ENCODE results near the gene C1orf21. TPM values are rescaled to one million over a fixed set of nuclear protein-coding genes. Genes with fewer than 3 reads are reported as not detected.

C1orf21 gene
- total RNA-seq, 1 donor from 2014 or later, result 15.6 TPM

DNA sequence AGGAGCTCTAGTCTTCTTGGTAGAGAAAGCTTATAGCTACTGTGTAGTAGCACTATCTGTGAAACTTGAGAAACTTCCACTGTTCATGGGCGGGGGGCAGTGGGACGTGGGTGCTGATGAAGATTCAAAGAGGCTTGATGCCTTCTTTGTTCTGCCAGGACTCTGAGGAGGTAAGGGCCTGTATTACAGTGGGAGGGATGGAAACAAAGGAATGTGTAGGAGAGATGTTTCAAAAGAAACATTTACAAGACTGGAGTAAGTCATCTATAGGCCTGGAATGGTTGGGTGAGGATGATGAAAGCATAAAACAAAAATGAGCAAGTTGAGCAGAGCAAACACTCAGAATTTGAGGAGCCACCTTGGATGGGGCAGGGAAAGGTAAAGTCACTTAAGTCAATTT is 89.4 kb downstream of the C1orf21 start:
- Mint-ChIP-seq H3K27me3 (ENCODE audit: low read depth) (no peaks in the 10 kb centered on the region), H3K27ac (ENCODE audit: unreplicated experiment) (no peak overlapping the region), H3K9me3 (ENCODE audit: low read depth) (peaks cover 37% of the 10 kb centered on the region), H3K4me3 (ENCODE audit: unreplicated experiment) (no peak overlapping the region), H3K36me3 (ENCODE audit: low read depth) (peaks cover 19% of the 10 kb centered on the region), H3K4me1 (ENCODE audit: low read depth) (no peaks in the 10 kb centered on the region)
- TF ChIP-seq, protein P1, sequence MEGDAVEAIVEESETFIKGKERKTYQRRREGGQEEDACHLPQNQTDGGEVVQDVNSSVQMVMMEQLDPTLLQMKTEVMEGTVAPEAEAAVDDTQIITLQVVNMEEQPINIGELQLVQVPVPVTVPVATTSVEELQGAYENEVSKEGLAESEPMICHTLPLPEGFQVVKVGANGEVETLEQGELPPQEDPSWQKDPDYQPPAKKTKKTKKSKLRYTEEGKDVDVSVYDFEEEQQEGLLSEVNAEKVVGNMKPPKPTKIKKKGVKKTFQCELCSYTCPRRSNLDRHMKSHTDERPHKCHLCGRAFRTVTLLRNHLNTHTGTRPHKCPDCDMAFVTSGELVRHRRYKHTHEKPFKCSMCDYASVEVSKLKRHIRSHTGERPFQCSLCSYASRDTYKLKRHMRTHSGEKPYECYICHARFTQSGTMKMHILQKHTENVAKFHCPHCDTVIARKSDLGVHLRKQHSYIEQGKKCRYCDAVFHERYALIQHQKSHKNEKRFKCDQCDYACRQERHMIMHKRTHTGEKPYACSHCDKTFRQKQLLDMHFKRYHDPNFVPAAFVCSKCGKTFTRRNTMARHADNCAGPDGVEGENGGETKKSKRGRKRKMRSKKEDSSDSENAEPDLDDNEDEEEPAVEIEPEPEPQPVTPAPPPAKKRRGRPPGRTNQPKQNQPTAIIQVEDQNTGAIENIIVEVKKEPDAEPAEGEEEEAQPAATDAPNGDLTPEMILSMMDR (IDR thresholded peaks at IDR 0.05), result no peak
- DNase-seq (ENCODE audit: low spot score), result no peak

DNA sequence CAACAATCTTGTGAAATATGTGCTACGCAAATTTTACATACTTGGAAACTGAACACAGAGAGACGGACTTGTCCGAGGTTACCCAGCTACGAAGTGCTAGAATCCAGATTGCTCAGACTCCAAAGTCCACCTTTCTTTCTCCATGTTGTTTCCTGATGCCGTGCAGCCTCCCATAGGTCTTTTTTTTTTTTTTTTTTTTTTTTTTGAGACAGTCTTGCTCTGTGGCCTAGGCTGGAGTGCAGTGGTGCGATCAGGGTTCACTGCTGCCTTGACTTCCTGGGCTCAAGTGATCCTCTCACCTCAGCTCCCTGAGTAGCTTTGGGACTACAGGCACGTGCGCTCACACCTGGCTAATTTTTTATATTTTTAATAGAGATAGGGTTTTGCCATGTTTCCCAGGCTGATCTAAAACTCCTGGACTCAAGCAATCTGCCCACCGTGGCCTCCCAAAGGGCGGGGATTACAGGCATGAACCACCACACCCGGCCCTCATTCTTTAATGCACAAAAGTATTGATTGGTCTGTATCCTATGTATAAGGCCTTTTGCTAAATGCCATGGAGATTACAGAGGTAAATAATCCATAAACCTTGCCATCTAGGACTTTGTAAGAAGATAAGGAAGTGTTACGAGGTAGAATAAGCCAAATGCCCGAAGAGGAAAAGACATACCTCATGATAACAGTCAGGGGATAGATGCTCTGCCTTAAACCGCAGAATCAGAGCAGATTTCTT is 92.8 kb downstream of the C1orf21 start:
- H3K36me3 Mint-ChIP-seq (ENCODE audit: low read depth), result peaks cover 14% of the 10 kb centered on the region
- no peak for DNase-seq (ENCODE audit: low spot score)
- TF ChIP-seq, protein P1 (IDR thresholded peaks at IDR 0.05), result no peak
- no peak overlapping the region for H3K4me3 Mint-ChIP-seq (ENCODE audit: unreplicated experiment)
- no peak overlapping the region for H3K27ac Mint-ChIP-seq (ENCODE audit: unreplicated experiment)
- H3K27me3 Mint-ChIP-seq (ENCODE audit: low read depth), result no peaks in the 10 kb centered on the region
- peaks cover 18% of the 10 kb centered on the region for H3K9me3 Mint-ChIP-seq (ENCODE audit: low read depth)
- peaks cover 1% of the 10 kb centered on the region for H3K4me1 Mint-ChIP-seq (ENCODE audit: low read depth)

DNA sequence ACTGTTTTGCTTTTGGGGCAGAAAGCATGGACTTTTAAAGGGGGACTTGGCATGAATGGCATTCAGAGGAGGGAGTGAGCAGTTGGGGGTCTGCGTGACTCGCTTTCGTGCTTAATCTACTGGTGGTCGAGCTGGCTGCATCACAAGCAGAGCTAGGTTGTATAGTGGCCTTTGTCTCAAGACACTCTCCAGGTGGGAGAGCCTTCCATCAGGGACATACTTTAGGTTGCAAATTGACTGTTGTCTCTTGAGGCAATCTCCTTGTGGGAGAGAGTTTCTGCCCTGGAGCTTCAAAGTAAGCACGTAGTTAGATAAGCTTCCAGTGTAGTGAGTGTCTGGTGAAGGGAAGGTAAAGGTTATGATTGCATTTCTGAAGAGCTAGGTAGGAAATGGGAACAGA is 93.9 kb downstream of the C1orf21 start:
- H3K4me1 Mint-ChIP-seq (ENCODE audit: low read depth), result peaks cover 8% of the 10 kb centered on the region
- no peak overlapping the region for H3K4me3 Mint-ChIP-seq (ENCODE audit: unreplicated experiment)
- no peak for DNase-seq (ENCODE audit: low spot score)
- no peak overlapping the region for H3K27ac Mint-ChIP-seq (ENCODE audit: unreplicated experiment)
- peaks cover 6% of the 10 kb centered on the region for H3K36me3 Mint-ChIP-seq (ENCODE audit: low read depth)
- peaks cover 10% of the 10 kb centered on the region for H3K9me3 Mint-ChIP-seq (ENCODE audit: low read depth)
- TF ChIP-seq, protein P1 (IDR thresholded peaks at IDR 0.05), result no peak
- H3K27me3 Mint-ChIP-seq (ENCODE audit: low read depth), result no peaks in the 10 kb centered on the region

DNA sequence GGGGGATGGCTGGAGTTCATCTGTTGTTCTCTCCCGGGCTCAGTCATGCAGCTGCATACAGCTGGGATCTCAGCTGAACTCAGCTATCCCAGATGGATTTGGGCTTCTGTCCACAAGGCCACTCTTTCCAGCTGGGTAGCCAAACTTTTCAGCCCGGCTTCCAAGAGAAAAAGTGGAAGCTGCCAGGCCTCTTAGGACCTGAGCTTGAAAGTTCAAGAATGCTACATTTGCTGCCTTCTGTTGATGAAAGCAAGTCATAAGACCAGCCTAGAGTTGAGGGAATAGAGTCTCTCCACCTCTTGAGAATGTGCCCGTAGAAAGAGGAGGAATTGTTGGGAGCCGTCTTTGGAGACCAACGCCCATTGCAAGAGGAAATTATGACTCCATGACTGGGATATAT is 95.3 kb downstream of the C1orf21 start:
- Mint-ChIP-seq H3K4me1 (ENCODE audit: low read depth) (peaks cover 8% of the 10 kb centered on the region), H3K27me3 (ENCODE audit: low read depth) (no peaks in the 10 kb centered on the region), H3K9me3 (ENCODE audit: low read depth) (peaks cover 2% of the 10 kb centered on the region), H3K27ac (ENCODE audit: unreplicated experiment) (no peak overlapping the region), H3K36me3 (ENCODE audit: low read depth) (peaks cover 6% of the 10 kb centered on the region), H3K4me3 (ENCODE audit: unreplicated experiment) (no peak overlapping the region)
- TF ChIP-seq, protein P1 (IDR thresholded peaks at IDR 0.05), result no peak
- no peak for DNase-seq (ENCODE audit: low spot score)

DNA sequence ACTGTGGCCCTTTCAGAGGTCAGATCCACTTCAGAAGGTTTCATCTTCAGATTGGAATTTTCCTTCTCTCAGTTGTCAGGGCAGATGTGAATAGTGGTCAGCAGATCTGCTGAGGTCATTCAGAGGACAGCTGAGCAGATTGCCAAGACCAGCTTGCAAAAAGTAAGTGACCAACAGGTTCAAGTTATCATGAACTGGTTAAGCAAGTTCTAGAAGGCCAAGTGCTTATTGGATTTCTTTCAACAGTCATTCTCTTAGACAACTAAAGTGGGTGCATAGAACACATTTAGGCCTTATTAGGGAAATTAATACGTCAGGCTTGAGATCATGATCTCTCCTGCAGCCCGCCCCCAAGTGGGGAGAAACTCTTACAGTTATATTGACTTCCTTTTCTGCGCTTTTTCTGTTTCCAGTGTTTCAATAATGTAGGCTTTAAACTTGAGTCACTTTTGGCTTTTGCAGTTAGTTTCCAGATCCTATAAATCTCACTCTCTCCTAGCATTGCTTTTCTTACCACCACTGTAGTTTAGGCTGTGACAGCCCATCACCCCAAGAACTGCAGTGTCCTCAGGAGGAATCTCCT is 96.4 kb downstream of the C1orf21 start:
- no peak overlapping the region for H3K27ac Mint-ChIP-seq (ENCODE audit: unreplicated experiment)
- TF ChIP-seq, protein P1 (IDR thresholded peaks at IDR 0.05), result no peak
- peaks cover 8% of the 10 kb centered on the region for H3K4me1 Mint-ChIP-seq (ENCODE audit: low read depth)
- peaks cover 3% of the 10 kb centered on the region for H3K36me3 Mint-ChIP-seq (ENCODE audit: low read depth)
- no peaks in the 10 kb centered on the region for H3K27me3 Mint-ChIP-seq (ENCODE audit: low read depth)
- H3K9me3 Mint-ChIP-seq (ENCODE audit: low read depth), result no peaks in the 10 kb centered on the region
- H3K4me3 Mint-ChIP-seq (ENCODE audit: unreplicated experiment), result no peak overlapping the region
- no peak for DNase-seq (ENCODE audit: low spot score)
